B cell (primary cell): Measurements from ENCODE around the gene HLA-DPB1. TPM values are rescaled to one million over a fixed set of nuclear protein-coding genes. Genes with fewer than 3 reads are reported as not detected.

ENCODE experiments used
- ATAC-seq: fragments of 200-7000 bp; cut with Tn5 transposase; one replicate; pipeline ENCODE4 v1.10.0; 2021; ENCODE audit warnings: low read depth, mild to moderate bottlenecking, moderate number of reproducible peaks, moderate library complexity
- CTCF ChIA-PET: fragments of 350-600 bp; sonication (Branson Sonifier 250); formaldehyde crosslinking; loops from one replicate; lab custom pipeline; 2021; ENCODE audit warnings: antibody characterized with exemption, inconsistent platforms; lab: Charles Lee
- POLR2A ChIA-PET: fragments of 350-600 bp; sonication (Branson Sonifier 250); formaldehyde crosslinking; loops from one replicate; lab custom pipeline; 2021; ENCODE audit warnings: antibody characterized with exemption; lab: Charles Lee
- DNase-seq: peaks from one replicate; pipeline ENCODE4 v3.0.0; 2013
- H2AFZ ChIP-seq: 2 replicates; pipeline ENCODE4 v1.6.1; 2012; ENCODE audit warnings: mild to moderate bottlenecking, low read depth, low read length; ENCODE audit not compliant: insufficient read depth, poor library complexity, severe bottlenecking
- H3K27ac ChIP-seq, 2 donors: 1 replicate in 1 of 2; 2 replicates in 1 of 2; pipeline ENCODE4 v1.5.1; 2012 to 2013; ENCODE audit warnings: low read length in 2 of 2, mild to moderate bottlenecking in 2 of 2, moderate library complexity in 1 of 2
- H3K27me3 ChIP-seq, 4 experiments: fragments of 200-600 bp in 1 of 4; sonication (generic) in 1 of 4; replicated peaks in 1 of 4; 1 replicate in 2 of 4; 2 replicates in 2 of 4; pipeline versions ENCODE4 v1.6.1 to v1.7.0; 2013 to 2016; ENCODE audit warnings: low read length in 3 of 4, mild to moderate bottlenecking in 2 of 4, mixed read lengths in 1 of 4, moderate library complexity in 1 of 4; ENCODE audit not compliant: insufficient read depth in 4 of 4, control insufficient read depth in 3 of 4; ENCODE audit errors: control extremely low read depth in 1 of 4
- H3K36me3 ChIP-seq, 2 experiments: replicated peaks in 1 of 2; 1 replicate in 1 of 2; 2 replicates in 1 of 2; pipeline versions ENCODE4 v1.6.1 to v1.7.1; 2013; ENCODE audit warnings: low read length in 1 of 2; ENCODE audit not compliant: insufficient read depth in 2 of 2, control insufficient read depth in 1 of 2; ENCODE audit errors: control extremely low read depth in 1 of 2, extremely low read depth in 1 of 2
- H3K4me1 ChIP-seq, 2 donors: fragments of 200-600 bp in 1 of 2; sonication (generic) in 1 of 2; 1 replicate in 1 of 2; 2 replicates in 1 of 2; pipeline versions ENCODE4 v1.5.1 to v1.6.1; 2013 to 2017; ENCODE audit warnings: low read length in 2 of 2; ENCODE audit not compliant: control insufficient read depth in 2 of 2, insufficient read depth in 2 of 2
- H3K4me2 ChIP-seq: replicated peaks from 2 replicates; pipeline ENCODE3; 2012; ENCODE audit warnings: mild to moderate bottlenecking, low read depth, low read length; ENCODE audit not compliant: poor library complexity, severe bottlenecking
- H3K4me3 ChIP-seq, 5 experiments: fragments of 200-600 bp in 1 of 5; sonication (generic) in 1 of 5; 1 replicate in 3 of 5; 2 replicates in 2 of 5; pipeline versions ENCODE4 v1.5.1 to v1.7.0; 2011 to 2016; ENCODE audit warnings: low read length in 4 of 5, mild to moderate bottlenecking in 4 of 5, low read depth in 2 of 5, control low read depth in 1 of 5, moderate library complexity in 1 of 5; ENCODE audit not compliant: insufficient read depth in 1 of 5; ENCODE audit errors: control extremely low read depth in 1 of 5, extremely low read depth in 1 of 5
- H3K79me2 ChIP-seq: fragments of 200-600 bp; sonication (generic); one replicate; pipeline ENCODE4 v1.6.0; 2016; ENCODE audit warnings: low read length; ENCODE audit not compliant: control insufficient read depth, insufficient read depth
- H3K9ac ChIP-seq: fragments of 200-600 bp; sonication (generic); 2 replicates; pipeline ENCODE4 v1.6.1; 2017; ENCODE audit warnings: mild to moderate bottlenecking, low read length, moderate library complexity
- H3K9me3 ChIP-seq, 3 donors: one replicate each; pipeline versions ENCODE4 v1.6.1 to v1.7.1; 2013; ENCODE audit warnings: low read length in 2 of 3; ENCODE audit not compliant: control insufficient read depth in 2 of 3, insufficient read depth in 1 of 3; ENCODE audit errors: control extremely low read depth in 1 of 3
- H4K20me1 ChIP-seq: 2 replicates; pipeline ENCODE4 v1.6.0; 2012; ENCODE audit warnings: mild to moderate bottlenecking, low read length; ENCODE audit not compliant: insufficient read depth, control insufficient read depth, poor library complexity, severe bottlenecking
- H3K27ac Mint-ChIP-seq: one replicate; pipeline ENCODE4 v1.8.0; 2021; ENCODE audit warnings: mixed read lengths
- H3K27me3 Mint-ChIP-seq: one replicate; pipeline ENCODE4 v1.8.0; 2021; ENCODE audit warnings: mixed read lengths
- H3K4me1 Mint-ChIP-seq: one replicate; pipeline ENCODE4 v1.8.0; 2021; ENCODE audit warnings: mixed read lengths
- H3K4me3 Mint-ChIP-seq: one replicate; pipeline ENCODE4 v1.8.0; 2021; ENCODE audit warnings: mixed read lengths
- H3K9me3 Mint-ChIP-seq: one replicate; pipeline ENCODE4 v1.8.0; 2022; ENCODE audit warnings: mixed read lengths; ENCODE audit not compliant: insufficient read depth
- CTCF ChIP-seq: fragments of 200-600 bp; IDR thresholded peaks from one replicate; pipeline ENCODE4 v1.8.0; 2022; ENCODE audit warnings: antibody characterized with exemption, mild to moderate bottlenecking
- EZH2 ChIP-seq: IDR thresholded peaks from 2 replicates; pipeline ENCODE4 v1.6.1; 2012; ENCODE audit warnings: borderline replicate concordance, low read depth, mild to moderate bottlenecking, moderate library complexity, low read length; ENCODE audit not compliant: insufficient read depth, poor library complexity, severe bottlenecking
- WGBS: methylation state at CpG from one replicate; pipeline ENCODE4 v1.1.5; 2013; ENCODE audit warnings: missing lambda C conversion rate; ENCODE audit not compliant: insufficient coverage; 5-methylcytosine and 5-hydroxymethylcytosine counted together
- intact Hi-C: fragments of 100-400 bp; cut with micrococcal nuclease; formaldehyde crosslinking; loops from one replicate; pipeline ENCODE4 v1.10.0; 2022
- polyA plus RNA-seq: library from polyadenylated mRNA; depleted of rRNA; stranded (reverse); fragments of >200 nt; gene quantifications from 2 replicates; pipeline ENCODE4 v1.2.3, GENCODE V29; 2012
- total RNA-seq, 2 donors: library from RNA; stranded (reverse); fragments of 120-200 nt in 1 of 2; gene quantifications; 1 replicate in 1 of 2; 2 replicates in 1 of 2; pipeline versions ENCODE4 v1.2.3 to v1.2.4, GENCODE V29; 2013 to 2022

Gene HLA-DPB1
- total and polyA plus RNA-seq, 2 donors (not counting 1 experiment from before 2014, with no cell fraction given), result 1,104 to 1,578 TPM

GRCh38 chr6:33123732-33124524 is 48.1 kb downstream of the HLA-DPB1 start:
- POLR2A ChIA-PET, result no interaction called here
- no peak overlapping the region for H3K4me2 ChIP-seq
- no peaks in the 10 kb centered on the region for H3K27me3 Mint-ChIP-seq

More at GRCh38 chr6:33123732-33124524, 48.1 kb downstream of the HLA-DPB1 start:
- no peak overlapping the region for H3K9ac ChIP-seq
- no peak overlapping the region for H3K4me3 ChIP-seq
- peaks cover 3% of the 10 kb centered on the region for H3K79me2 ChIP-seq
- Mint-ChIP-seq H3K4me3 (no peak overlapping the region), H3K4me1 (peaks cover 5% of the 10 kb centered on the region), H3K27ac (no peak overlapping the region), H3K9me3 (peaks cover 4% of the 10 kb centered on the region)
- H4K20me1 ChIP-seq, result no peaks in the 10 kb centered on the region
- peak; percentile 48 for TF ChIP-seq CTCF
- TF ChIP-seq EZH2, result no peak
- CTCF ChIA-PET, result interaction anchor here (0.9 to 6.1 kb wide), 10 partner anchors 8 to 124 kb away, joined by 3 to 109 read pairs (median 14); partner anchors contain the start of genes HLA-DOA and HLA-DPB1
- DNase-seq (peak; percentile 40), ATAC-seq (no peak)
- peaks cover 0 to 12% (median 10%) of the 10 kb centered on the region in 3 donors for H3K9me3 ChIP-seq
- H3K27ac ChIP-seq, result no peak overlapping the region
- H2AFZ ChIP-seq, result no peak overlapping the region
- peaks cover 0 to 9% of the 10 kb centered on the region in 2 experiments for H3K36me3 ChIP-seq
- no peaks in the 10 kb centered on the region for H3K27me3 ChIP-seq
- 91% methylated on average over 16 of the region's 20 CpGs for WGBS
- intact Hi-C loops, result no loop called here
- peaks cover 0 to 6% of the 10 kb centered on the region in 2 donors for H3K4me1 ChIP-seq
